ENCODE data around the gene GNG2.

- TF ChIP-seq, protein P1, sequence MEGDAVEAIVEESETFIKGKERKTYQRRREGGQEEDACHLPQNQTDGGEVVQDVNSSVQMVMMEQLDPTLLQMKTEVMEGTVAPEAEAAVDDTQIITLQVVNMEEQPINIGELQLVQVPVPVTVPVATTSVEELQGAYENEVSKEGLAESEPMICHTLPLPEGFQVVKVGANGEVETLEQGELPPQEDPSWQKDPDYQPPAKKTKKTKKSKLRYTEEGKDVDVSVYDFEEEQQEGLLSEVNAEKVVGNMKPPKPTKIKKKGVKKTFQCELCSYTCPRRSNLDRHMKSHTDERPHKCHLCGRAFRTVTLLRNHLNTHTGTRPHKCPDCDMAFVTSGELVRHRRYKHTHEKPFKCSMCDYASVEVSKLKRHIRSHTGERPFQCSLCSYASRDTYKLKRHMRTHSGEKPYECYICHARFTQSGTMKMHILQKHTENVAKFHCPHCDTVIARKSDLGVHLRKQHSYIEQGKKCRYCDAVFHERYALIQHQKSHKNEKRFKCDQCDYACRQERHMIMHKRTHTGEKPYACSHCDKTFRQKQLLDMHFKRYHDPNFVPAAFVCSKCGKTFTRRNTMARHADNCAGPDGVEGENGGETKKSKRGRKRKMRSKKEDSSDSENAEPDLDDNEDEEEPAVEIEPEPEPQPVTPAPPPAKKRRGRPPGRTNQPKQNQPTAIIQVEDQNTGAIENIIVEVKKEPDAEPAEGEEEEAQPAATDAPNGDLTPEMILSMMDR (conservative IDR thresholded peaks at IDR 0.05 in 1 of 2, IDR thresholded peaks at IDR 0.05 in 1 of 2; ENCODE audit: low read depth in 1 of 2, low read length in 2 of 2), result no peak
- TF ChIP-seq EZH2 (IDR thresholded peaks at IDR 0.05; ENCODE audit: low read length, missing control alignments), result no peak
Observed at GRCh38 chr14:51822499-51822898, 37.9 kb upstream of the GNG2 start.
